ENCODE measurements around the gene ANO10.

The ANO10 gene

GRCh38 chr3:43328653-43329052 lies 293.2 kb downstream of the ANO10 start:
- H3K27ac ChIP-seq (ENCODE audit: low read depth, low read length, poor library complexity, severe bottlenecking): no peak overlapping the region
- no peaks in the 10 kb centered on the region for H3K4me1 ChIP-seq (ENCODE audit: insufficient read depth, low read length, severe bottlenecking)
- H3F3A ChIP-seq (ENCODE audit: insufficient read depth, low read length): no peaks in the 10 kb centered on the region

GRCh38 chr3:43327582-43327979 lies 294.2 kb downstream of the ANO10 start:
- H3K4me2 ChIP-seq (ENCODE audit: low read length): no peak overlapping the region
- H4K20me1 ChIP-seq (ENCODE audit: insufficient read depth, low read length): no peaks in the 10 kb centered on the region
- H3K4me1 ChIP-seq (ENCODE audit: insufficient read depth, low read length, severe bottlenecking): no peaks in the 10 kb centered on the region
- no peak overlapping the region for H3K4me3 ChIP-seq (ENCODE audit: low read depth, low read length, poor library complexity, severe bottlenecking)
- H3K9ac ChIP-seq (ENCODE audit: low read length): no peak overlapping the region
- no peaks in the 10 kb centered on the region for H3K79me2 ChIP-seq (ENCODE audit: insufficient read depth, low read length)
- no peak for TF ChIP-seq EZH2 (IDR thresholded peaks at IDR 0.05; ENCODE audit: borderline replicate concordance, low read length)
- no peak for TF ChIP-seq CTCF (IDR thresholded peaks at IDR 0.05; ENCODE audit: low read length)
- no peak overlapping the region for H2AFZ ChIP-seq (ENCODE audit: low read length)
- no peaks in the 10 kb centered on the region; the same call in 1 of the 2 replicates for H3K9me3 ChIP-seq (ENCODE audit: low read length)
- H3K27ac ChIP-seq (ENCODE audit: low read depth, low read length, poor library complexity, severe bottlenecking): no peak overlapping the region
- peaks cover 8% of the 10 kb centered on the region; the same call in 1 of the 2 replicates for H3K36me3 ChIP-seq (ENCODE audit: insufficient read depth, low read length)
- H3K9me2 ChIP-seq (ENCODE audit: low read depth, low read length): no peaks in the 10 kb centered on the region
- no peaks in the 10 kb centered on the region for H3F3A ChIP-seq (ENCODE audit: insufficient read depth, low read length)
- no peaks in the 10 kb centered on the region for H3K27me3 ChIP-seq (ENCODE audit: insufficient read depth, low read length)

More at GRCh38 chr3:43328653-43329052, 293.2 kb downstream of the ANO10 start:
- H3K9me3 ChIP-seq (ENCODE audit: low read length): no peaks in the 10 kb centered on the region; the same call in 1 of the 2 replicates
- no peaks in the 10 kb centered on the region for H4K20me1 ChIP-seq (ENCODE audit: insufficient read depth, low read length)
- no peak overlapping the region for H2AFZ ChIP-seq (ENCODE audit: low read length)
- no peak overlapping the region for H3K4me2 ChIP-seq (ENCODE audit: low read length)
- H3K9me2 ChIP-seq (ENCODE audit: low read depth, low read length): no peaks in the 10 kb centered on the region
- peaks cover 4% of the 10 kb centered on the region; the same call in 1 of the 2 replicates for H3K36me3 ChIP-seq (ENCODE audit: insufficient read depth, low read length)
- H3K9ac ChIP-seq (ENCODE audit: low read length): no peak overlapping the region
- TF ChIP-seq CTCF (IDR thresholded peaks at IDR 0.05; ENCODE audit: low read length) (no peak), EZH2 (IDR thresholded peaks at IDR 0.05; ENCODE audit: borderline replicate concordance, low read length) (no peak)
- no peaks in the 10 kb centered on the region for H3K27me3 ChIP-seq (ENCODE audit: insufficient read depth, low read length)
- H3K79me2 ChIP-seq (ENCODE audit: insufficient read depth, low read length): no peaks in the 10 kb centered on the region
- no peak overlapping the region for H3K4me3 ChIP-seq (ENCODE audit: low read depth, low read length, poor library complexity, severe bottlenecking)

GRCh38 chr3:43326891-43327581 lies 294.8 kb downstream of the ANO10 start:
- no peak overlapping the region for H3K27ac ChIP-seq (ENCODE audit: low read depth, low read length, poor library complexity, severe bottlenecking)
- no peaks in the 10 kb centered on the region; the same call in 1 of the 2 replicates for H3K9me3 ChIP-seq (ENCODE audit: low read length)
- H4K20me1 ChIP-seq (ENCODE audit: insufficient read depth, low read length): no peaks in the 10 kb centered on the region
- H3K27me3 ChIP-seq (ENCODE audit: insufficient read depth, low read length): no peaks in the 10 kb centered on the region
- H3K4me3 ChIP-seq (ENCODE audit: low read depth, low read length, poor library complexity, severe bottlenecking): no peak overlapping the region
- H3K4me1 ChIP-seq (ENCODE audit: insufficient read depth, low read length, severe bottlenecking): no peaks in the 10 kb centered on the region
- no peak overlapping the region for H2AFZ ChIP-seq (ENCODE audit: low read length)
- H3K36me3 ChIP-seq (ENCODE audit: insufficient read depth, low read length): peaks cover 5% of the 10 kb centered on the region; the same call in 1 of the 2 replicates
- H3K4me2 ChIP-seq (ENCODE audit: low read length): no peak overlapping the region
- no peak overlapping the region for H3K9ac ChIP-seq (ENCODE audit: low read length)
- no peaks in the 10 kb centered on the region for H3F3A ChIP-seq (ENCODE audit: insufficient read depth, low read length)
- no peaks in the 10 kb centered on the region for H3K9me2 ChIP-seq (ENCODE audit: low read depth, low read length)
- H3K79me2 ChIP-seq (ENCODE audit: insufficient read depth, low read length): no peaks in the 10 kb centered on the region
- TF ChIP-seq EZH2 (IDR thresholded peaks at IDR 0.05; ENCODE audit: borderline replicate concordance, low read length) (no peak), CTCF (IDR thresholded peaks at IDR 0.05; ENCODE audit: low read length) (no peak)

Measured in OCI-LY1 (cell line).